Sigmoid colon (tissue), 7 donors: Measurements from ENCODE around the gene APBB2. TPM values are rescaled to one million over a fixed set of nuclear protein-coding genes. Genes with fewer than 3 reads are reported as not detected.

ENCODE experiments used
- DNase-seq: peaks from one replicate; pipeline ENCODE4 v3.0.0-alpha.2; 2019
- H3K27ac ChIP-seq, 4 donors: fragments of 200-600 bp; sonication (generic); one replicate each; pipeline ENCODE4 v1.5.1; 2016 to 2019; ENCODE audit warnings: mild to moderate bottlenecking in 1 of 4
- H3K27me3 ChIP-seq, 3 donors: fragments of 200-600 bp; sonication (generic); one replicate each; pipeline ENCODE4 v1.5.1; 2019; ENCODE audit warnings: mild to moderate bottlenecking in 1 of 3
- H3K36me3 ChIP-seq, 4 donors: fragments of 200-600 bp; sonication (generic); one replicate each; pipeline ENCODE4 v1.5.1; 2016 to 2019
- H3K4me1 ChIP-seq, 4 donors: fragments of 200-600 bp; sonication (generic); one replicate each; pipeline ENCODE4 v1.5.1; 2017 to 2019
- H3K4me3 ChIP-seq, 4 donors: fragments of 200-600 bp; sonication (generic); one replicate each; pipeline ENCODE4 v1.5.1; 2017 to 2019; ENCODE audit warnings: mild to moderate bottlenecking in 2 of 4, moderate library complexity in 1 of 4
- H3K9me3 ChIP-seq, 4 donors: fragments of 200-600 bp in 3 of 4; sonication (generic) in 3 of 4; one replicate each; pipeline versions ENCODE4 v1.5.1 to v1.6.1; 2013 to 2019
- EP300 ChIP-seq, 4 donors: sonication (generic); formaldehyde crosslinking; IDR thresholded peaks; one replicate each; pipeline ENCODE4 v1.6.1; 2017; ENCODE audit warnings: antibody characterized with exemption in 4 of 4
- POLR2A ChIP-seq, 2 donors: fragments of 450-650 bp; IDR thresholded peaks; one replicate each; pipeline ENCODE4 v1.6.1; 2016; ENCODE audit warnings: antibody characterized with exemption in 2 of 2, mild to moderate bottlenecking in 2 of 2, moderate library complexity in 2 of 2
- POLR2AphosphoS5 ChIP-seq, 4 donors: sonication (generic); formaldehyde crosslinking; IDR thresholded peaks; one replicate each; pipeline ENCODE4 v1.6.1; 2017; ENCODE audit warnings: antibody characterized with exemption in 4 of 4
- WGBS, 2 donors: extraction: QIAGEN DNeasy Blood & Tissue Kit; methylation state at CpG; one replicate each; pipeline ENCODE4 v1.1.7; 2013; 5-methylcytosine and 5-hydroxymethylcytosine counted together
- intact Hi-C: fragments of 100-400 bp; cut with DNase I; formaldehyde crosslinking; loops from one replicate; pipeline ENCODE4 v1.15.1; 2023
- polyA plus RNA-seq, 3 donors: library from polyadenylated mRNA; stranded (reverse); fragments of 200-250 nt; gene quantifications; one replicate each; pipeline ENCODE4 v1.2.3, GENCODE V29; 2013
- total RNA-seq, 4 donors: library from RNA; depleted of rRNA; stranded (reverse); fragments of >200 nt; gene quantifications; one replicate each; pipeline ENCODE4 v1.1.0, GENCODE V29; 2016
- TF ChIP-seq, protein P1 (sequence below), 4 experiments: fragments of 450-650 bp in 3 of 4; fragments of 200-600 bp in 1 of 4; IDR thresholded peaks; one replicate each; pipeline ENCODE4 v1.5.1; 2016 to 2019; ENCODE audit warnings: antibody characterized with exemption in 4 of 4, mild to moderate bottlenecking in 3 of 4, moderate library complexity in 2 of 4
- donor health status: healthy with polysubstance abuse.
- donor health status: Bipolar disorder and iron deficiency.
- donor health status: healthy.

Gene APBB2
- total RNA-seq (100 to 1,000 TPM in 2 of 4 donors, 10 to 100 TPM in 2; 69.1 to 108 (median 96.3) TPM), polyA plus RNA-seq (1 to 10 TPM; 7.8 to 9.2 (median 8.8) TPM)

DNA sequence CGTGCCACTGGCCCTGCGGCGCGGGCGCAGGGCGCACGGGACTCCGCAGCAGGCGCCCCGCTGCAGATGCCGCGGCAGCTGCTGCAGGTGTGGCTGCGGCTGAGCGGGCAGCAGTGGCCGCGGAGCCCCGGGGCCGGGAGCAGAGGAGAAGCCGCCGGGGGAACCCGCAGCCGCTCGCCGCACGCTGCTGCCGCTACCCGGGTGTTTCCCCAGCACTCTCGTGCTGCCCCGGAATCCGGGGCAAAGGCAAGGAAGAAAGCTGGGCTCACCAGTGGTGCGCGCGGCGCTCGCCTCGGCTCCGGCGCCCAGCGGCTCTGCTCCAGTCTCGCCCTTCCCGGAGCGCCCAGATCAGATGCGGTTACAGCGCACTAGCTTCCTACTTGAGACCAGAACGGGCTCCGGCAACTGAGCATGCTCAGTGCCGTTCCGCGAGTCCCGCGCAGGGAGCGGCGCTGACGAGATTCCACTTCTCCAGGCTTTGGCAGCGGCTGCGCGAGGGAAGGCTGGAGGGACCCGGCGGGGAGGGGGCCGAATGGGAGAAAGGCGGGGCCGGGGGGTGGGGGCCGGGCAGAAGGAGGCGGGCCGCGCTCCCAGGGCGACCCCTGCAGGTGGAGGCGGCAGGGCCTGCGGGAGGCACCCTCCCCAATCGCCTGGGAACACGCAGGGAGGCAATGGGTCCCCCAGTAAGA is at the start of gene APBB2:
Gene APBB2, minus strand, starts transcription at position 407 of the 689 bp plus-strand sequence. CDS start 181,288 bp downstream, outside the sequence.
- Histone ChIP-seq H3K36me3 (no peaks in the 10 kb centered on the region), H3K9me3 (no peaks in the 10 kb centered on the region), H3K4me1 (peaks cover 0 to 28% (median 24%) of the 10 kb centered on the region in 4 donors), H3K27me3 (no peaks in the 10 kb centered on the region), H3K27ac (peak within 1 kb of the TSS; percentile 87 to 90 (median 89)), H3K4me3 (peak within 1 kb of the TSS; percentile 65 to 98 (median 86))
- TF ChIP-seq POLR2A (IDR thresholded peaks at IDR 0.05) (peak; percentile 66 to 77), POLR2AphosphoS5 (IDR thresholded peaks at IDR 0.05) (peak; percentile 76 to 96 (median 87)), EP300 (IDR thresholded peaks at IDR 0.05) (no peak)
- TF ChIP-seq, protein P1, sequence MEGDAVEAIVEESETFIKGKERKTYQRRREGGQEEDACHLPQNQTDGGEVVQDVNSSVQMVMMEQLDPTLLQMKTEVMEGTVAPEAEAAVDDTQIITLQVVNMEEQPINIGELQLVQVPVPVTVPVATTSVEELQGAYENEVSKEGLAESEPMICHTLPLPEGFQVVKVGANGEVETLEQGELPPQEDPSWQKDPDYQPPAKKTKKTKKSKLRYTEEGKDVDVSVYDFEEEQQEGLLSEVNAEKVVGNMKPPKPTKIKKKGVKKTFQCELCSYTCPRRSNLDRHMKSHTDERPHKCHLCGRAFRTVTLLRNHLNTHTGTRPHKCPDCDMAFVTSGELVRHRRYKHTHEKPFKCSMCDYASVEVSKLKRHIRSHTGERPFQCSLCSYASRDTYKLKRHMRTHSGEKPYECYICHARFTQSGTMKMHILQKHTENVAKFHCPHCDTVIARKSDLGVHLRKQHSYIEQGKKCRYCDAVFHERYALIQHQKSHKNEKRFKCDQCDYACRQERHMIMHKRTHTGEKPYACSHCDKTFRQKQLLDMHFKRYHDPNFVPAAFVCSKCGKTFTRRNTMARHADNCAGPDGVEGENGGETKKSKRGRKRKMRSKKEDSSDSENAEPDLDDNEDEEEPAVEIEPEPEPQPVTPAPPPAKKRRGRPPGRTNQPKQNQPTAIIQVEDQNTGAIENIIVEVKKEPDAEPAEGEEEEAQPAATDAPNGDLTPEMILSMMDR (IDR thresholded peaks at IDR 0.05): peak; percentile 38 to 91 (median 40)
- peak; percentile 98 for DNase-seq
- intact Hi-C loops: loop anchor here (1.0 to 10.0 kb wide), 4 partner anchors 72 to 1159 kb away; partner anchors contain the start of gene N4BP2
- 0 to 1% methylated on average over 71 of the region's 71 CpGs for WGBS, 2 donors

DNA sequence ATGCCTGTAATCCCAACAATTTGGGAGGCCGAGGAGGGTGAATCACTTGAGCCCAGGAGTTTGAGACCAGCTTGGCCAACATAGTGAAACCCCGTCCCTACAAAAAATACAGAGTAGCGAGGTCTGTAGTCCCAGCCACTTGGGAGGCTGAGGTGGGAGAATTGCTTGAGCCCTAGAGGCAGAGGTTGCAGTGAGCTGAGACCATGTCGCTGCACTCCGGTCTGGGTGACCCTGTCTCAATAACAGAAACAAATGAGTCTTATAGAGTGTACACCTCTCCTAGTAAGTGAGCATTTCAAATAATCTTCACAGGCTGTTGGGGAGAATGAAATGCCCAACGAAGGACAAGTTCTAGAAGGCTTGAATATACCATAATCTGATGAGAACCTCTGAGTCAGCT is 47.9 kb upstream of the APBB2 start:
- no peaks in the 10 kb centered on the region for H3K36me3 ChIP-seq
- intact Hi-C loops: no loop called here
- DNase-seq: no peak
- no peaks in the 10 kb centered on the region for H3K9me3 ChIP-seq
- peaks cover 4 to 21% (median 8%) of the 10 kb centered on the region in 3 donors for H3K27me3 ChIP-seq
- H3K4me1 ChIP-seq: peaks cover 0 to 9% (median 7%) of the 10 kb centered on the region in 4 donors
- 93 to 95% methylated on average over 6 of the region's 6 CpGs for WGBS, 2 donors
- no peak overlapping the region for H3K4me3 ChIP-seq
- TF ChIP-seq POLR2AphosphoS5 (IDR thresholded peaks at IDR 0.05) (no peak), EP300 (IDR thresholded peaks at IDR 0.05) (no peak), POLR2A (IDR thresholded peaks at IDR 0.05) (no peak)
- TF ChIP-seq, protein P1 (IDR thresholded peaks at IDR 0.05): no peak
- no peak overlapping the region for H3K27ac ChIP-seq

- TF ChIP-seq, protein P1 (IDR thresholded peaks at IDR 0.05): no peak
- TF ChIP-seq EP300 (IDR thresholded peaks at IDR 0.05): no peak
- TF ChIP-seq POLR2AphosphoS5 (IDR thresholded peaks at IDR 0.05): no peak
- TF ChIP-seq POLR2A (IDR thresholded peaks at IDR 0.05): no peak
- intact Hi-C loops: no loop called here
- no peaks in the 10 kb centered on the region for H3K36me3 ChIP-seq
- 86 to 89% methylated on average over 9 of the region's 9 CpGs for WGBS, 2 donors
- no peak for DNase-seq
- H3K4me1 ChIP-seq: peaks cover 0 to 17% (median 14%) of the 10 kb centered on the region in 4 donors
- no peaks in the 10 kb centered on the region for H3K9me3 ChIP-seq
- H3K27me3 ChIP-seq: peaks cover 7 to 37% (median 17%) of the 10 kb centered on the region in 3 donors
- no peak overlapping the region for H3K4me3 ChIP-seq
- no peak overlapping the region for H3K27ac ChIP-seq
Measured at GRCh38 chr4:41260116-41260733, 45.9 kb upstream of the APBB2 start.

DNA sequence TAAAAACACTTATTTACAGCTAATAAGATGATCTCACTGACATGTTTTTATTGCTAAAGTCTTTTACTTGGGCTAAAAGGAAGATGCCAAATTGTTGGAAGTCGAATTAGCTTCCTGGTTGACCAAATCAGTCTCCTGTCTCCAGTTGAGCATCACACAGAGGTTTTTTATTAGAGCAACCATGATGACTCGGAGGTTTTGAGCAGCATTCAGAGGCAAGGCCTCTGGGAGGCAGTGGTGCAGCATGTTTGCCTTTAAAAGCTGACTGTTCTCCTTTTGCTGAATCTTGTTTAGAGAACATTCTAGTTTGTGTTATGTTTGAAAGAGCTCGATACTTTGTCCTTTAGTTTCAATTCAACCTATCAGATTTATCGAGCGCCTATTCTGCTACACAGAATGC is 44.4 kb upstream of the APBB2 start:
- peaks cover 0 to 17% (median 14%) of the 10 kb centered on the region in 4 donors for H3K4me1 ChIP-seq
- 64 to 66% methylated on average over 5 of the region's 5 CpGs for WGBS, 2 donors
- no peaks in the 10 kb centered on the region for H3K36me3 ChIP-seq
- TF ChIP-seq EP300 (IDR thresholded peaks at IDR 0.05): no peak
- no peak for TF ChIP-seq POLR2A (IDR thresholded peaks at IDR 0.05)
- no peak overlapping the region for H3K4me3 ChIP-seq
- H3K27me3 ChIP-seq: peaks cover 7 to 37% (median 17%) of the 10 kb centered on the region in 3 donors
- intact Hi-C loops: no loop called here
- H3K27ac ChIP-seq: no peak overlapping the region
- H3K9me3 ChIP-seq: no peaks in the 10 kb centered on the region
- no peak for DNase-seq

DNA sequence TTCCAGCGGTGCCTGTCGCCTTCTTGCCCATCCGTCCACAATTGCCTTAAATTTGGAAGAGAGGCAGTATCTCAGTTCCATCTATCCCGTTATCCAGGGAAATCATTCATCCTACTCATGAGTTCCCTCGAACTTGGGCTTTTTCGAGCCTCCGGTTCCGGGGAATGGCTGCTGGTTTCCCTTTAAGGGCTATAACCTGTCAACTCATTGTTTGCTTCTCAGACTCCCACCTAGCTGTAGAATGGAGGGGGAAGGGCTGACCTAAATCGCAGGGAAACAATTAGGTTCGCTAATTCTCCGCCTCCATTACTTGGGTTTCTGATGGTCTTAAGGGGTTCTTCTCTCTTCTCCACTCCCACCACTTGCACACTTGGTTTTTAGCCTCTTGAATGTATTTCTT is 43.6 kb upstream of the APBB2 start:
- Histone ChIP-seq H3K27ac (no peak overlapping the region), H3K36me3 (no peaks in the 10 kb centered on the region), H3K9me3 (no peaks in the 10 kb centered on the region), H3K27me3 (peaks cover 7 to 37% (median 17%) of the 10 kb centered on the region in 3 donors), H3K4me3 (peak overlapping the region in 3 of 4 donors; percentile 43 to 58 (median 53)), H3K4me1 (peaks cover 0 to 17% (median 14%) of the 10 kb centered on the region in 4 donors)
- intact Hi-C loops: no loop called here
- TF ChIP-seq POLR2AphosphoS5 (IDR thresholded peaks at IDR 0.05): no peak
- no peak for TF ChIP-seq POLR2A (IDR thresholded peaks at IDR 0.05)
- TF ChIP-seq, protein P1 (IDR thresholded peaks at IDR 0.05): no peak
- DNase-seq: no peak
- 19 to 22% methylated on average over 11 of the region's 11 CpGs for whole genome bisulfite sequencing, 2 donors
